Choroid plexus epithelial cell (primary cell): Measurements from ENCODE around the gene PPT2.

Source experiments
- DNase-seq: peaks from one replicate; pipeline ENCODE4 v3.0.0-alpha.2; 2010; ENCODE audit warnings: low read depth
- H3K4me3 ChIP-seq: 2 replicates; pipeline ENCODE4 v1.5.1; 2011; ENCODE audit warnings: low read depth, mild to moderate bottlenecking, control low read depth, low read length, moderate library complexity
- CTCF ChIP-seq: conservative IDR thresholded peaks from 2 replicates; pipeline ENCODE4 v1.5.1; 2011; ENCODE audit warnings: low read depth, mild to moderate bottlenecking, control low read depth, inconsistent platforms, low read length, moderate library complexity

PPT2 gene

GRCh38 chr6:32151863-32152768, 1.8 kb upstream of the PPT2 start, which contains the start of gene PRRT1:
Gene PRRT1 (minus strand): TSS chr6:32151939. CDS start chr6:32151827, 112 bp downstream.
- no peak for DNase-seq
- H3K4me3 ChIP-seq, result peak within 1 kb of the TSS; percentile 96
- TF ChIP-seq CTCF, result no peak

- peak; percentile 48 for DNase-seq
- TF ChIP-seq CTCF, result no peak
- H3K4me3 ChIP-seq, result peak overlapping the region; percentile 96
Measured at GRCh38 chr6:32152769-32153563, 975 bp upstream of the PPT2 start.

GRCh38 chr6:32154514-32155161, 697 bp downstream of the PPT2 start:
- peak; percentile 73 for TF ChIP-seq CTCF
- DNase-seq, result peak; percentile 77

DNA sequence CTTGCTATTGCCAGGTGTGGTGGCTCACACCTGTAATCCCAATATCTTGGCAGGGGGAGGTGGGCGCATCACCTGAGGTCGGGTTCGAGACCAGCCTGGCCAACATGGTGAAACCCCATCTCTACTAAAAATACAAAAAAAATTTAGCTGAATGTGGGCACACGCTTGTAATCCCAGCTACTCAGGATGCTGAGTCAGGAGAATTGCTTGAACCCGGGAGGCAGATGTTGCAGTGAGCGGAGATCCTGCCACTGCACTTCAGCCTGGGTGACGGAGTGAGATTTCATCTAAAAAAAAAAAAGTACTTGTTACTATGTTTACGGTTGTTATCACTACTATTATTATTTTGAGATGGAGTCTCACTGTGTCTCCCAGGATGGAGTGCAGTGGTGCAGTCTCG, 3.0 kb downstream of the PPT2 start:
- no peak for TF ChIP-seq CTCF
- no peak for DNase-seq
- no peak overlapping the region for H3K4me3 ChIP-seq

More at GRCh38 chr6:32154514-32155161, 697 bp downstream of the PPT2 start:
- H3K4me3 ChIP-seq, result peak overlapping the region; percentile 96

- no peak for TF ChIP-seq CTCF
- H3K4me3 ChIP-seq, result no peak overlapping the region
- no peak for DNase-seq
Measured at GRCh38 chr6:32158052-32158451, 4.1 kb downstream of the PPT2 start.

- no peak for TF ChIP-seq CTCF
- no peak for DNase-seq
- no peak overlapping the region for H3K4me3 ChIP-seq
Measured at GRCh38 chr6:32163559-32164258, 9.8 kb downstream of the PPT2 start.
